ENCODE measurements around the gene LLCFC1. TPM values are rescaled to one million over a fixed set of nuclear protein-coding genes. Genes with fewer than 3 reads are reported as not detected.

The LLCFC1 gene
- total RNA-seq, 2 experiments from 2014 or later: not detected

DNA sequence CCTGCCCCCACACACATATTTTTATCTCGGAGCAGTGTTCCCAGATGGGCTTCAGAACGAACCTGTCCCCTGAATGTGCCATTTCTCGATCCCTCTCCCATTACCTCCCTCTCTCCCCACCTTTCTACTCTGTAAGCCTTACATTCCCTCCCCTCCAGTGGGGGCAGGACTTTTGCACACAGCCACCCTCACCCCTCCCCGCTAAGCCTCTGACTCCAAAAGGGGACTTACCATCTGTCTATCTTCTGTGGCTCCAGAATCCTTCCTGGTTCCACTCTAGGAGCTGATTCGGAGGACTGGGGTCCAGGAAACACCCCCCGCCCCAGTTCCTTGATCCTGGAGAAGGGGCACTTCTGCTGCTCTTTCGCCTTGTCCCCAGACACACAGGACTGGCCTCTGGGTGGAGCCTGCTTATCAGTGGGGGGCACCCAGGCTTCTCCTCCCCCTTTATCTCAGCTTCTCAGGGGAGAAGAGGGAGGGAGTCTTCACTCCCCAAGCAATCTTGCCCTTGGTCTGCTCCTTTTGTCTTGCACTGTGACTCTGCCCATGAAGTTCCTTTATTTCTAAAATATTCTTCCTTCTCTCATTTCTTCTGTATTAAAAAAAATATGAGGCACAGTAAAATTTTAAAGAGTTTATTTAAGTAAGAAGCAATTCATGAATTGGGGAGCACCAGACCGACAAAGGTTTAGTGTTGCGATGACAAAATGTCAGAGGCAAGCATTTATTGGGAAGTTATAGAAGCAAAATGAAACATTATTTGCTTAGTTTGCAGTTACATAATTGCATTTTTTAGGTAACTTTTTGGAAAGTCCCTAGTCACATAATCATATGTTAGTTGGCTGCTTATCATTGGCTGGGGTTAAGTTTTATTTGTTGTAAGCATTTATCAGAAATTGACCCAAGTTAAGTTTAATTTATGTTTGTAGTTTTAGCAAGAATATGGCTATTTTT, 23.0 kb downstream of the LLCFC1 start, which contains the start of gene KEL:
TSS of gene KEL (minus strand) at position 391 of the 954 bp plus-strand sequence. CDS start at position 234, 157 bp downstream.
- Mint-ChIP-seq H3K4me1 (ENCODE audit: low read depth) (no peaks in the 10 kb centered on the region), H3K27me3 (peaks cover 7% of the 10 kb centered on the region), H3K4me3 (no peak within 1 kb of the TSS), H3K9me3 (no peaks in the 10 kb centered on the region), H3K36me3 (ENCODE audit: low read depth) (no peaks in the 10 kb centered on the region), H3K27ac (no peak within 1 kb of the TSS)
- TF ChIP-seq, protein P1, sequence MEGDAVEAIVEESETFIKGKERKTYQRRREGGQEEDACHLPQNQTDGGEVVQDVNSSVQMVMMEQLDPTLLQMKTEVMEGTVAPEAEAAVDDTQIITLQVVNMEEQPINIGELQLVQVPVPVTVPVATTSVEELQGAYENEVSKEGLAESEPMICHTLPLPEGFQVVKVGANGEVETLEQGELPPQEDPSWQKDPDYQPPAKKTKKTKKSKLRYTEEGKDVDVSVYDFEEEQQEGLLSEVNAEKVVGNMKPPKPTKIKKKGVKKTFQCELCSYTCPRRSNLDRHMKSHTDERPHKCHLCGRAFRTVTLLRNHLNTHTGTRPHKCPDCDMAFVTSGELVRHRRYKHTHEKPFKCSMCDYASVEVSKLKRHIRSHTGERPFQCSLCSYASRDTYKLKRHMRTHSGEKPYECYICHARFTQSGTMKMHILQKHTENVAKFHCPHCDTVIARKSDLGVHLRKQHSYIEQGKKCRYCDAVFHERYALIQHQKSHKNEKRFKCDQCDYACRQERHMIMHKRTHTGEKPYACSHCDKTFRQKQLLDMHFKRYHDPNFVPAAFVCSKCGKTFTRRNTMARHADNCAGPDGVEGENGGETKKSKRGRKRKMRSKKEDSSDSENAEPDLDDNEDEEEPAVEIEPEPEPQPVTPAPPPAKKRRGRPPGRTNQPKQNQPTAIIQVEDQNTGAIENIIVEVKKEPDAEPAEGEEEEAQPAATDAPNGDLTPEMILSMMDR (IDR thresholded peaks at IDR 0.05): no peak
- ATAC-seq: no peak
- intact Hi-C loops (cut with micrococcal nuclease): no loop called here
- ChIA-PET CTCF (interaction anchor here (1.9 to 3.2 kb wide), 2 partner anchors 10 to 81 kb away, joined by 7 to 13 read pairs; no protein-coding TSS in a partner anchor), POLR2A (no interaction called here)
- no peak for DNase-seq

DNA sequence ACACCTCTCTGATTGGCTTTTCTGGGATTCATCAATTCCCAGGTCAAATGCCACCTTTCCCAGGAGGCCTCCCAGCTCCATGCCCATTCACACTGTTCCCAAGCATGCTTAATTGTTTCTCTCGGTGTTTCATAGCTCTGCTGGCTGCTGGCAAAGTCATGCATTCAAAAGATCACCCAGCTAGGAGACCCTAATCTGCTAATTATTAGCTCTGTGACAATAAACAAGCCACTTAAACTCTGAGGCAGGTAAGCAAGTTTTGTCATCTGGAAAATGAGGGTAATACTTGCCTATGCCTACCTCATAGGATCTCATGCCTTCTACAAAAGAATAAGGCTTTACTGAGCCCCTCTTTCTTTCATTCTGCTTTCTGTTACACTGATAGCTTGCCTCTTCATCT, 23.7 kb downstream of the LLCFC1 start:
- H3K4me1 Mint-ChIP-seq (ENCODE audit: low read depth): no peaks in the 10 kb centered on the region
- no peaks in the 10 kb centered on the region for H3K9me3 Mint-ChIP-seq
- ChIA-PET CTCF (interaction anchor here (3.2 kb wide), 1 partner anchor 82 kb away, joined by 13 read pairs; no protein-coding TSS in a partner anchor), POLR2A (no interaction called here)
- ATAC-seq: no peak
- intact Hi-C loops (cut with micrococcal nuclease): no loop called here
- H3K27me3 Mint-ChIP-seq: peaks cover 7% of the 10 kb centered on the region
- H3K4me3 Mint-ChIP-seq: no peak overlapping the region
- H3K27ac Mint-ChIP-seq: no peak overlapping the region
- DNase-seq: no peak
- TF ChIP-seq, protein P1 (IDR thresholded peaks at IDR 0.05): no peak
- H3K36me3 Mint-ChIP-seq (ENCODE audit: low read depth): no peaks in the 10 kb centered on the region

DNA sequence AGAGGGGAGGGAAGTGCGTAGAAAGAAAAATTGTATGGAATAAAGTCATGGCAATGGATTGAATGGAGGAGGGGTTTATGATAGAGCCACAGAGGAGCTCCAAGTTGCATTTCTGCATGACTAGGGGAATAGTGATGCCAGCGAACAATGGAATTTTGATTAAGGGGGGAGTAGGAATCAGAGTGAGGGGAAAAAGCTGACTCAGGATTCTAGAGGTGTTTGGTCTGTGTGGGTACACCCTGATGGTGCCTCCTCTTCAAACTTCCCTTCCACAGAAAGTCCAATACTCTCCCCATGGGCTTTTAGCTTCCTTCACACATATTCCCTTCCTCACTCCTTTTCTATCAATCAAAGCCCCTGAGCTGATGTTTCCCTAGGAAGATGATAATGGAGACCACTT, 24.7 kb downstream of the LLCFC1 start:
- POLR2A ChIA-PET: no interaction called here
- ATAC-seq: no peak
- Mint-ChIP-seq H3K36me3 (ENCODE audit: low read depth) (no peaks in the 10 kb centered on the region), H3K4me3 (no peak overlapping the region), H3K4me1 (ENCODE audit: low read depth) (no peaks in the 10 kb centered on the region), H3K27ac (no peak overlapping the region), H3K9me3 (no peaks in the 10 kb centered on the region), H3K27me3 (peaks cover 12% of the 10 kb centered on the region)
- intact Hi-C loops (cut with micrococcal nuclease): no loop called here
- TF ChIP-seq, protein P1 (IDR thresholded peaks at IDR 0.05): no peak
- DNase-seq: no peak
- CTCF ChIA-PET: interaction anchor here (0.5 to 2.7 kb wide), 3 partner anchors 24 to 251 kb away, joined by 4 to 8 read pairs (median 7); no protein-coding TSS in a partner anchor

DNA sequence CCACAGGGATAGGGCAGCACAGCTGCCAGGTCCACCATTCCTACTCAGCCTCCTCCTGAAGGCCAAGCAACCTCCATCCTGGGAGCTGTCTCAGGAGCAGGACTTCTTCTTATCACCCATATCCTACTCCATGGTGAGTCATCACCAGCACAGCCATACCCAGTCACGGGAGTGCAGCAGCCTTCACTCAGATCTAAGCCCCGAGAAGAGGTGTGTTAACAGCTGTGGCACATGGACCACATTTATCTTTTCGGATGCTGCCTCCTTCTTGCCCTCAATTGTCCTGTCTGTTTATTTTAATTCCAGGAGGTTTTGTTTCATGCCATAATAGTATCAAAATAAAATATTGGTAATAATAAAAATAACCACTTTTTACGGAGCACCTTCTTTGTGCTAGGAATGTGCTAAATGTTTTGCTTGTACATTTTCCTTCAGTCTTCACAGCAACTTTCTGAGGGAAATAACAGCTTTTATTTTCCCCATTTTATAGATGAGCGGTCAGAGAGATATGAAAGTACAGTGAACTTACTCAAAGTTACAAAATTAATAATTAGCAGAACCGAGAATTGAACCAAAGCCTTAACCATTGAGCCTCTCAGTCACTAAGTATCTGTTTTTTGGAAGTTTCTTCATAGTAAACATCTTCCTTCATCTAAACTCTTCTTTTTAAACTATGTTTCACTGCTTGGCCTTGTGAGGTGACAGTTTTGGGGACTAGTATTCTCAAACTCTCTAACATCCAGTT, 25.4 kb downstream of the LLCFC1 start:
- Mint-ChIP-seq H3K27me3 (peaks cover 13% of the 10 kb centered on the region), H3K27ac (no peak overlapping the region), H3K9me3 (no peaks in the 10 kb centered on the region), H3K4me1 (ENCODE audit: low read depth) (no peaks in the 10 kb centered on the region), H3K36me3 (ENCODE audit: low read depth) (no peaks in the 10 kb centered on the region), H3K4me3 (no peak overlapping the region)
- no peak for ATAC-seq
- no peak for DNase-seq
- TF ChIP-seq, protein P1 (IDR thresholded peaks at IDR 0.05): no peak
- ChIA-PET POLR2A (no interaction called here), CTCF (interaction anchor here (0.5 to 2.7 kb wide), 3 partner anchors 23 to 251 kb away, joined by 4 to 8 read pairs (median 7); no protein-coding TSS in a partner anchor)
- intact Hi-C loops (cut with micrococcal nuclease): no loop called here
